GM23248 (cell line): Measurements from ENCODE around the gene WDR7.

Experiments
- EZH2 ChIP-seq: fragments of 200-600 bp; sonication (generic); IDR thresholded peaks from 2 replicates; pipeline ENCODE4 v1.6.1; 2018; ENCODE audit warnings: antibody characterized with exemption, mild to moderate bottlenecking; ENCODE audit not compliant: insufficient read depth, poor library complexity, severe bottlenecking
- EZH2phosphoT487 ChIP-seq: fragments of 200-600 bp; sonication (generic); IDR thresholded peaks from 2 replicates; pipeline ENCODE4 v1.6.1; 2018; ENCODE audit warnings: antibody characterized with exemption, moderate library complexity, mild to moderate bottlenecking, low read depth; ENCODE audit not compliant: insufficient read depth

GRCh38 chr18:56843241-56843640, 192.1 kb downstream of the WDR7 start:
- TF ChIP-seq EZH2 (no peak), EZH2phosphoT487 (no peak)
